A673 (cell line): ENCODE data around the gene MEIKIN. TPM values are rescaled to one million over a fixed set of nuclear protein-coding genes. Genes with fewer than 3 reads are reported as not detected.

Source experiments
- BruUV-seq: library from RNA; stranded (reverse); fragments of 400-500 nt; replicated peaks from 2 replicates; lab custom pipeline; 2021; lab: Mats Ljungman, UMichigan
- CTCF ChIA-PET: fragments of 300-600 bp; sonication (Branson Sonifier 250); formaldehyde crosslinking; loops from one replicate; lab custom pipeline; 2022; ENCODE audit warnings: antibody characterized with exemption; lab: Charles Lee
- POLR2A ChIA-PET: fragments of 300-600 bp; sonication (Branson Sonifier 250); formaldehyde crosslinking; loops from one replicate; lab custom pipeline; 2022; ENCODE audit warnings: antibody characterized with exemption; ENCODE audit not compliant: low non-redundant PET; lab: Charles Lee
- DNase-seq: peaks from one replicate; pipeline ENCODE4 v3.0.0-alpha.2; 2015; ENCODE audit warnings: low spot score
- H3K27ac ChIP-seq: fragments of 200-600 bp; sonication (generic); 2 replicates; pipeline ENCODE4 v1.5.1; 2016; ENCODE audit warnings: mixed run types, low read depth, mild to moderate bottlenecking, mixed read lengths, antibody characterized with exemption, low read length; ENCODE audit not compliant: poor library complexity, severe bottlenecking
- H3K27me3 ChIP-seq: fragments of 200-600 bp; sonication (generic); replicated peaks from 2 replicates; pipeline ENCODE4 v1.6.1; 2017; ENCODE audit warnings: mixed run types, low read depth, mild to moderate bottlenecking, mixed read lengths, antibody characterized with exemption, low read length; ENCODE audit not compliant: insufficient read depth, poor library complexity
- H3K36me3 ChIP-seq: fragments of 200-600 bp; sonication (generic); 2 replicates; pipeline ENCODE4 v1.6.1; 2016; ENCODE audit warnings: mixed run types, mild to moderate bottlenecking, mixed read lengths, antibody characterized with exemption, low read length; ENCODE audit not compliant: insufficient read depth, poor library complexity, severe bottlenecking
- H3K4me1 ChIP-seq: fragments of 200-600 bp; sonication (generic); 2 replicates; pipeline ENCODE4 v1.6.1; 2017; ENCODE audit warnings: mixed run types, mild to moderate bottlenecking, mixed read lengths, antibody characterized with exemption, low read length; ENCODE audit not compliant: insufficient read depth, poor library complexity, severe bottlenecking
- H3K4me3 ChIP-seq: fragments of 200-600 bp; sonication (generic); 2 replicates; pipeline ENCODE4 v1.5.1; 2016; ENCODE audit warnings: low read depth, mixed run types, mild to moderate bottlenecking, mixed read lengths, low read length; ENCODE audit not compliant: poor library complexity, severe bottlenecking
- H3K9me3 ChIP-seq: fragments of 200-600 bp; sonication (generic); 2 replicates; pipeline ENCODE4 v1.6.1; 2016; ENCODE audit warnings: mixed run types, low read depth, mild to moderate bottlenecking, mixed read lengths, antibody characterized with exemption, low read length; ENCODE audit not compliant: poor library complexity, severe bottlenecking
- EZH2 ChIP-seq: fragments of 200-600 bp; sonication (generic); IDR thresholded peaks from 2 replicates; pipeline ENCODE4 v1.6.1; 2017; ENCODE audit warnings: borderline replicate concordance, low read depth, mild to moderate bottlenecking, mixed read lengths, antibody characterized with exemption, low read length; ENCODE audit not compliant: poor library complexity, severe bottlenecking
- intact Hi-C: fragments of 100-400 bp; cut with micrococcal nuclease; formaldehyde crosslinking; loops from one replicate; pipeline ENCODE4 v1.10.0; 2022; ENCODE audit not compliant: unreplicated experiment
- total RNA-seq: library from RNA; stranded (reverse); gene quantifications from 2 replicates; pipeline ENCODE4 v1.2.3, GENCODE V29; 2021
- TF ChIP-seq, protein P1 (sequence below): fragments of 300-800, 200-600 bp; sonication (generic); conservative IDR thresholded peaks from 2 replicates; pipeline ENCODE4 v1.5.1; 2017; ENCODE audit warnings: low read depth, mild to moderate bottlenecking, antibody characterized with exemption, low read length, moderate library complexity, mixed read lengths

Gene MEIKIN
- total RNA-seq, 1 experiment from 2014 or later, result not detected

DNA sequence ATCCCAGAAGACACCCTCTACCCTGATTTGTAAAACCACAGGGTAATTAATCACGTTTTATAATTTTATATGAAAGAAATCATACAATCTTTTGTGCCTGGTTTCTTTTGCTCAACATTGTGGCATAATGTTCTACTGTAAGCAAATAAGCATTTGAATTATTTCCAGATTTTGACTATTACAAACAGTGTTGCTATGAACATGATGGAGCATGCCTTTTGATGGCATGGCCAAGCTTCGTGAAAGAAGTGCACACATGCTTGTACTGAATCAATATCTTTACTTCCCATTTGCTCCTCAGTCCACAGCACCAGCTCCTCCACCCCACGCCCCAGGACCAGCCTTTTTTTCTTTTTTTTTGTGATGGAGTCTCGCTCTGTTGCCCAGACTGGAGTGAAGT, 36.1 kb upstream of the MEIKIN start:
- TF ChIP-seq EZH2, result no peak
- TF ChIP-seq, protein P1, sequence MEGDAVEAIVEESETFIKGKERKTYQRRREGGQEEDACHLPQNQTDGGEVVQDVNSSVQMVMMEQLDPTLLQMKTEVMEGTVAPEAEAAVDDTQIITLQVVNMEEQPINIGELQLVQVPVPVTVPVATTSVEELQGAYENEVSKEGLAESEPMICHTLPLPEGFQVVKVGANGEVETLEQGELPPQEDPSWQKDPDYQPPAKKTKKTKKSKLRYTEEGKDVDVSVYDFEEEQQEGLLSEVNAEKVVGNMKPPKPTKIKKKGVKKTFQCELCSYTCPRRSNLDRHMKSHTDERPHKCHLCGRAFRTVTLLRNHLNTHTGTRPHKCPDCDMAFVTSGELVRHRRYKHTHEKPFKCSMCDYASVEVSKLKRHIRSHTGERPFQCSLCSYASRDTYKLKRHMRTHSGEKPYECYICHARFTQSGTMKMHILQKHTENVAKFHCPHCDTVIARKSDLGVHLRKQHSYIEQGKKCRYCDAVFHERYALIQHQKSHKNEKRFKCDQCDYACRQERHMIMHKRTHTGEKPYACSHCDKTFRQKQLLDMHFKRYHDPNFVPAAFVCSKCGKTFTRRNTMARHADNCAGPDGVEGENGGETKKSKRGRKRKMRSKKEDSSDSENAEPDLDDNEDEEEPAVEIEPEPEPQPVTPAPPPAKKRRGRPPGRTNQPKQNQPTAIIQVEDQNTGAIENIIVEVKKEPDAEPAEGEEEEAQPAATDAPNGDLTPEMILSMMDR, result no peak
- H3K27me3 ChIP-seq, result no peaks in the 10 kb centered on the region
- no peaks in the 10 kb centered on the region for H3K9me3 ChIP-seq
- no peaks in the 10 kb centered on the region for H3K4me1 ChIP-seq
- ChIA-PET CTCF (interaction anchor here (0.5 kb wide), 1 partner anchor 37 kb away, joined by 3 read pairs; no protein-coding TSS in a partner anchor), POLR2A (no interaction called here)
- H3K36me3 ChIP-seq, result no peaks in the 10 kb centered on the region
- intact Hi-C loops, result no loop called here
- no peak overlapping the region for H3K27ac ChIP-seq
- no TSS peak for BruUV-seq
- no peak overlapping the region for H3K4me3 ChIP-seq
- no peak for DNase-seq

DNA sequence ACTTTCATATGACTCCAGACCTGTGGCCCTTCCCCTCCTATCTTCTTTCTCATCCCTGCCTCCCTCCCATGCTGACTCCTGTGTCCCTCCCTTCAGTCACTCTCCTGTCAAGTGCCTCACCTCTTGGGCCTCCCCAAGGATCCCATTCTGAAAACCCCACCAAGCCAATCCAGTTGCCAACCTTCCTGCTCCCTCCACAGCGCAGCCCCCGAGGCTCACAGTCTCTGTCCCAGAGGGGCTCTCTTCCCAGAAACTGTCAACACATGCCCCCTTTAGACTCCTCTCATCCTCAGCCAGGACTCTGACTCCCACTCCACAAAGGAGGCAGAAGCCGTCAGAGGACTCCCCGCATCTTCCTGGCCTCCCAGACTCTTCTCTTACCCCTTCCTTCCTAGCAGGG, 35.2 kb upstream of the MEIKIN start:
- no peak overlapping the region for H3K27ac ChIP-seq
- no TSS peak for BruUV-seq
- intact Hi-C loops, result no loop called here
- H3K36me3 ChIP-seq, result no peaks in the 10 kb centered on the region
- ChIA-PET CTCF (interaction anchor here (0.6 kb wide), 1 partner anchor 558 kb away, joined by 5 read pairs; no protein-coding TSS in a partner anchor), POLR2A (no interaction called here)
- H3K4me3 ChIP-seq, result no peak overlapping the region
- H3K27me3 ChIP-seq, result no peaks in the 10 kb centered on the region
- no peaks in the 10 kb centered on the region for H3K9me3 ChIP-seq
- no peak for DNase-seq
- no peaks in the 10 kb centered on the region for H3K4me1 ChIP-seq
- TF ChIP-seq, protein P1, result no peak

DNA sequence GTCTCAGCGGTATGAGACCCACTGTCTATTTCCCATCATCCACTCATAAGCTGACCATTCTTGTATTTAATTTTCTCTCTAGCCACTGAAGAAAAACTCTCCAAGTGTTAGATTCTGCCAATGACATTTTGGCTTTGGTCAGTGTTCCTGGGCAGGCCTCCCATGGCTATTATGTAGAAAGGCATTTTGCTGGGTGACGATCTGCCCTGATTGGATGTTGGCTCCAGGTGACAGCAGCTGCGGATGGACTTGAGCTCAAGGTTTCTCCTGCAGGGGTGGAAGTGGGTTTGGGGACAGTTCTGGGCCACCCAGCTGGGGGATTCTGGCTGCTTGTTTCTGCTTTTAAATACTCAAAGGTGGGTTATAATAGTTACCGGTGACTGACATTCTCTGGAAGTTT, 34.4 kb upstream of the MEIKIN start:
- POLR2A ChIA-PET, result no interaction called here
- Histone ChIP-seq H3K27ac (no peak overlapping the region), H3K27me3 (no peaks in the 10 kb centered on the region), H3K4me1 (no peaks in the 10 kb centered on the region), H3K4me3 (no peak overlapping the region), H3K36me3 (no peaks in the 10 kb centered on the region), H3K9me3 (no peaks in the 10 kb centered on the region)
- no TSS peak for BruUV-seq
- intact Hi-C loops, result no loop called here
- DNase-seq, result no peak
- no peak for TF ChIP-seq EZH2
- TF ChIP-seq, protein P1, result no peak
- CTCF ChIA-PET, result no interaction called here
